ENCODE measurements around the gene PBXIP1. TPM values are rescaled to one million over a fixed set of nuclear protein-coding genes. Genes with fewer than 3 reads are reported as not detected.

Gene PBXIP1
- total RNA-seq, 1 donor from 2014 or later = 29.9 TPM

DNA sequence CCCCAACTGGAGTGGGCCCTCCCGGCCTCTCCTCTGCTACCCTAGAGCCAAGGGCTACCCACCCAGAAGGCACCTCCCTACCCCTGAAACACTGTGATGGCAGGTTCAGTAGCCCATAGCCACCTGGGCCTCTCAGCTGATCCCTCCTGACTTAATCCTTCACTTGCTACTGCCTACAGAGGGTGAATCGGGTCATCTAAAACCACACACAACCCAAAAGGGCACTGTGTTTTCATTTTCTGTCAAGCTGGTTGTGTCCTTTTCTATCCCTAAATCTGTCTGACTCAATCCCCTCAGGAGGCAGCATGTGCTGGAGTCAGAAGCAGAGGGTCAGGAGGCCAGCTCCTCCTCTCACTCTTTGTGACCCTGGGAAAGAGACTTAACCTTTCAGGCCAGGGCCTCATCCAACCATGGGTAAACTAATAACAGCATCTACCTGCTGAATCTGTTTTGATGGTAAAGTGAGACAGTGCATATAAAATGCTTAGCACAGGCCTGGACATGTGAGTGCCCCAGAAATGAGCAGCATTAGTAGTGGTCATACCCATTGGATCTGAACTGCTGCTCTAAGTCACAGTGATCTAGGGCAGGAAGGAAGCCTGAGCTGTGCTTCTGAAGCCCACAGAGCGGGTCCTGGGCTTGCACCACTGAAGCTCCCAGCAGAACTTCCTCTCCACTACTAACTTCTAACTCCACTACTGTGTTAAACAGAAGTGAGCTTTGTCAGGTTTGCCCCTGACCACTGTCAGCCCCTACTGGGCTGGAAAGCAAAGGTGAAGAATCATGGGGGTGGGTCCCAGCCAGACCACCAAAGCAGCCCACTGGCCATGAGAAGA lies 30.3 kb downstream of the PBXIP1 start:
- Mint-ChIP-seq H3K27ac (ENCODE audit: unreplicated experiment) (no peak overlapping the region), H3K4me3 (ENCODE audit: unreplicated experiment) (no peak overlapping the region), H3K9me3 (ENCODE audit: unreplicated experiment) (no peaks in the 10 kb centered on the region), H3K36me3 (ENCODE audit: unreplicated experiment) (no peaks in the 10 kb centered on the region), H3K27me3 (ENCODE audit: unreplicated experiment) (no peaks in the 10 kb centered on the region), H3K4me1 (ENCODE audit: low read depth, unreplicated experiment) (no peaks in the 10 kb centered on the region)
- DNase-seq = no peak
- TF ChIP-seq, protein P1, sequence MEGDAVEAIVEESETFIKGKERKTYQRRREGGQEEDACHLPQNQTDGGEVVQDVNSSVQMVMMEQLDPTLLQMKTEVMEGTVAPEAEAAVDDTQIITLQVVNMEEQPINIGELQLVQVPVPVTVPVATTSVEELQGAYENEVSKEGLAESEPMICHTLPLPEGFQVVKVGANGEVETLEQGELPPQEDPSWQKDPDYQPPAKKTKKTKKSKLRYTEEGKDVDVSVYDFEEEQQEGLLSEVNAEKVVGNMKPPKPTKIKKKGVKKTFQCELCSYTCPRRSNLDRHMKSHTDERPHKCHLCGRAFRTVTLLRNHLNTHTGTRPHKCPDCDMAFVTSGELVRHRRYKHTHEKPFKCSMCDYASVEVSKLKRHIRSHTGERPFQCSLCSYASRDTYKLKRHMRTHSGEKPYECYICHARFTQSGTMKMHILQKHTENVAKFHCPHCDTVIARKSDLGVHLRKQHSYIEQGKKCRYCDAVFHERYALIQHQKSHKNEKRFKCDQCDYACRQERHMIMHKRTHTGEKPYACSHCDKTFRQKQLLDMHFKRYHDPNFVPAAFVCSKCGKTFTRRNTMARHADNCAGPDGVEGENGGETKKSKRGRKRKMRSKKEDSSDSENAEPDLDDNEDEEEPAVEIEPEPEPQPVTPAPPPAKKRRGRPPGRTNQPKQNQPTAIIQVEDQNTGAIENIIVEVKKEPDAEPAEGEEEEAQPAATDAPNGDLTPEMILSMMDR (IDR thresholded peaks at IDR 0.05; ENCODE audit: partially characterized antibody, unreplicated experiment) = no peak

DNA sequence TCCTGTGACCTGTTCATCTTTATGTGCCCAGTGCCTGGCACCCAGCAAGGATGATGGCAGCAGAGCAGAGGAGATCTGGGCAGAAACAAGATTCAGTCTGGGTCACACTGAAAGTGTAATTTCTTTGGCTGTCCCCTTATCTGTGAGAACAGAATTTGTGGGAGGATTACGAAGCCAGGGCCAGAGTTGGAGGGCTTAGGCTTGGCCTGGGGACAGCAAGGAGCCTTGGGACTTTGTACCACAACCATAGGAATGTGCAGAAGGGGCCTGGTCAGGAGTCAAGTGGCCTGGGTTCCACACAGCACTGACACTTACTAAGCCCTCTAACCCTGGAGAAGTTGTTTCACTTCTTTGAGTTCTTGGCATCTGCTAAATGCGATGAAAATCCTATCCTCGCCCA lies 32.2 kb downstream of the PBXIP1 start:
- no peaks in the 10 kb centered on the region for H3K36me3 Mint-ChIP-seq (ENCODE audit: unreplicated experiment)
- H3K4me3 Mint-ChIP-seq (ENCODE audit: unreplicated experiment) = no peak overlapping the region

DNA sequence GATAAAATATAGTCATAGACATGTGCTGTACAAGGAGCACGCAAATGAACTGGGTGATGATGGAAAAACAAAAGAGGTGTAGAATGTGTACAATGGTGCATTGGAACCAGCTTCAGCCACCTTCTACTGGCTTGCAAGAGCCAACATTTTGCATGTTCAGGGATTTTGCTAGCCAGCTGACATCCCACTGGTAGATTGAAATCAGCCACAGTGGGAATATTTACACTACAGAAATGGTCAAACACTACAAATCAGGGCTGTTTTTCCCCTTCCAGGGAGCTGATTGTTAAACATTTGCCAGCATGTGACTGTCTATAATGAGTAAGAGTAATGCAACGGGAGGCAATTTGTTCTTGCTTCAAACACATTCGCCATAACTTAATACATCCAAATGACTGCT lies 42.6 kb downstream of the PBXIP1 start:
- Mint-ChIP-seq H3K4me1 (ENCODE audit: low read depth, unreplicated experiment) (no peaks in the 10 kb centered on the region), H3K27ac (ENCODE audit: unreplicated experiment) (no peak overlapping the region), H3K4me3 (ENCODE audit: unreplicated experiment) (no peak overlapping the region), H3K36me3 (ENCODE audit: unreplicated experiment) (peaks cover 17% of the 10 kb centered on the region), H3K9me3 (ENCODE audit: unreplicated experiment) (peaks cover 8% of the 10 kb centered on the region), H3K27me3 (ENCODE audit: unreplicated experiment) (peaks cover 5% of the 10 kb centered on the region)
- TF ChIP-seq, protein P1 (IDR thresholded peaks at IDR 0.05; ENCODE audit: partially characterized antibody, unreplicated experiment) = no peak
- no peak for DNase-seq

More for the DNA sequence above, 32.2 kb downstream of the PBXIP1 start:
- TF ChIP-seq, protein P1 (IDR thresholded peaks at IDR 0.05; ENCODE audit: partially characterized antibody, unreplicated experiment) = no peak
- DNase-seq = no peak
- H3K4me1 Mint-ChIP-seq (ENCODE audit: low read depth, unreplicated experiment) = no peaks in the 10 kb centered on the region
- H3K27me3 Mint-ChIP-seq (ENCODE audit: unreplicated experiment) = no peaks in the 10 kb centered on the region
- no peak overlapping the region for H3K27ac Mint-ChIP-seq (ENCODE audit: unreplicated experiment)
- H3K9me3 Mint-ChIP-seq (ENCODE audit: unreplicated experiment) = no peaks in the 10 kb centered on the region

DNA sequence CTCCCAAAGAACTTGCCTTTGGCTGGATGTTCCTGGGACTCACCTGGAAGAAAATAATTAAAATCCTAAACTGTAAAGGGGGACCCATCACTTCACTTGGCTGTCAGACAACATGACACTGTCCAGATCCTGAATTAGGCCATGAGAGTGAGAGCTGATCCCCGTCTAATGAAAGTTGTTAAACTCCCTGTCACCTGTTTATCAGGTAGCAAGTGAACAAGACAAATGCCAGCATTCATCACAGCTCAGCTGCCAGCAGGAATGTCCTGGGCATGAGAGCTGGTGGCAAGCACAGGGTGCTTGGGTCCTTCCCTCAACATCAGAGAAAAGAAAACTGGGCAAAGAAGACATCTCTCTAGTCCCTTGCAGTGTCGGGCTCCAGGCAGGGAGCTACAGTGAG lies 43.1 kb downstream of the PBXIP1 start:
- peaks cover 10% of the 10 kb centered on the region for H3K9me3 Mint-ChIP-seq (ENCODE audit: unreplicated experiment)
- peaks cover 7% of the 10 kb centered on the region for H3K27me3 Mint-ChIP-seq (ENCODE audit: unreplicated experiment)
- TF ChIP-seq, protein P1 (IDR thresholded peaks at IDR 0.05; ENCODE audit: partially characterized antibody, unreplicated experiment) = no peak
- H3K27ac Mint-ChIP-seq (ENCODE audit: unreplicated experiment) = no peak overlapping the region
- no peaks in the 10 kb centered on the region for H3K4me1 Mint-ChIP-seq (ENCODE audit: low read depth, unreplicated experiment)
- peaks cover 20% of the 10 kb centered on the region for H3K36me3 Mint-ChIP-seq (ENCODE audit: unreplicated experiment)
- DNase-seq = no peak
- H3K4me3 Mint-ChIP-seq (ENCODE audit: unreplicated experiment) = no peak overlapping the region

Data from glutamatergic neuron (in vitro differentiated cells).